SU-DHL-6 (cell line): Measurements from ENCODE around the gene UTRN.

Experiments used
- H2AFZ ChIP-seq: fragments of 200-600 bp; sonication (generic); 2 replicates; pipeline ENCODE4 v1.6.1; 2014; ENCODE audit warnings: low read depth, mild to moderate bottlenecking, moderate library complexity, mixed read lengths, antibody characterized with exemption, low read length; ENCODE audit not compliant: severe bottlenecking
- H3F3A ChIP-seq: fragments of 200-600 bp; shearing (Covaris generic); 2 replicates; pipeline ENCODE4 v1.6.0; 2016; ENCODE audit warnings: antibody characterized with exemption, mild to moderate bottlenecking; ENCODE audit not compliant: insufficient read depth
- H3K27ac ChIP-seq: fragments of 200-600 bp; sonication (generic); 2 replicates; pipeline ENCODE4 v1.5.1; 2016; ENCODE audit warnings: low read depth, mild to moderate bottlenecking, low read length, moderate library complexity, mixed read lengths
- H3K27me3 ChIP-seq: fragments of 200-600 bp; sonication (generic), shearing (Covaris generic); 2 replicates; pipeline ENCODE4 v1.6.0; 2014; ENCODE audit warnings: mild to moderate bottlenecking, low read length
- H3K36me3 ChIP-seq: fragments of 200-600 bp; sonication (generic); 2 replicates; pipeline ENCODE4 v1.6.1; 2014; ENCODE audit warnings: mild to moderate bottlenecking, low read length, mixed read lengths
- H3K4me2 ChIP-seq: fragments of 300-600, 200-600 bp; shearing (Covaris generic), sonication (generic); 2 replicates; pipeline ENCODE4 v1.6.0; 2014; ENCODE audit warnings: low read length, low read depth, mild to moderate bottlenecking; ENCODE audit not compliant: poor library complexity, severe bottlenecking
- H3K4me3 ChIP-seq: fragments of 200-600 bp; sonication (generic); 2 replicates; pipeline ENCODE4 v1.5.1; 2014; ENCODE audit warnings: antibody characterized with exemption, low read length, mild to moderate bottlenecking, mixed read lengths; ENCODE audit not compliant: insufficient read depth, poor library complexity, severe bottlenecking
- H3K79me2 ChIP-seq: fragments of 200-600 bp; sonication (generic); 2 replicates; pipeline ENCODE4 v1.6.1; 2014; ENCODE audit warnings: mild to moderate bottlenecking, low read length, moderate library complexity; ENCODE audit not compliant: insufficient read depth
- H3K9ac ChIP-seq: fragments of 200-600 bp; sonication (generic); 2 replicates; pipeline ENCODE4 v1.7.0; 2014; ENCODE audit warnings: mild to moderate bottlenecking, low read length
- H3K9me2 ChIP-seq: fragments of 200-600 bp; sonication (generic); replicated peaks from 2 replicates; pipeline ENCODE4 v1.6.1; 2014; ENCODE audit warnings: low read length; ENCODE audit not compliant: insufficient read depth
- H3K9me3 ChIP-seq: fragments of 200-600 bp; sonication (generic); 2 replicates; pipeline ENCODE4 v1.6.1; 2014; ENCODE audit warnings: low read length, mixed read lengths; ENCODE audit not compliant: insufficient read depth
- H4K20me1 ChIP-seq: fragments of 200-600 bp; sonication (generic); 2 replicates; pipeline ENCODE4 v1.6.1; 2014; ENCODE audit warnings: low read depth, mild to moderate bottlenecking, antibody characterized with exemption, low read length, moderate library complexity, mixed read lengths
- CTCF ChIP-seq: fragments of 200-600 bp; sonication (generic); IDR thresholded peaks from one replicate; pipeline ENCODE4 v1.5.1; 2017; ENCODE audit warnings: antibody characterized with exemption, mild to moderate bottlenecking, low read length, moderate library complexity; ENCODE audit not compliant: insufficient read depth, poor library complexity, severe bottlenecking
- EZH2phosphoT487 ChIP-seq: fragments of 200-600 bp; sonication (generic), shearing (Covaris generic); conservative IDR thresholded peaks from 2 replicates; pipeline ENCODE4 v1.6.1; 2018; ENCODE audit warnings: mild to moderate bottlenecking, antibody characterized with exemption, low read length, moderate library complexity, mixed read lengths

The UTRN gene

DNA sequence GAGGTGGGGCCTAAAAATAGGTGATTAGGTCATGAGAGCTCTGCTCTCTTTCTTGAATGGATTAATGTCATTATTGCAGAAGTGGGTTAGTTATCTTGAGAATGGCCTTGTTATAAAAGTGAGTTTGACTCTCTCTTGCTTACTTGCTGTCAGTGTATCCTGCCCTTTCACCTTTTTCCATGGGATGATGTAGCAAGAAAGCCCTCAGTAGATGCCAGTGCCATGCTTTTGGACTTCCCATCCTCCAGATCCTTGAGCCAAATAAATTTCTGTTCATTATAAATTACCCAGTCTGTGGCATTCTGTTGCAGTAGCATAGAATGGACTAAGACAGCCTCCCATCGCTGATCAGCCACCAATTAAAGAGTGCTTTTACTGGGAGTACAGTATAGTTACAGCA, 40.1 kb downstream of the UTRN start:
- Histone ChIP-seq H3K27ac (no peak overlapping the region), H3K4me2 (no peak overlapping the region)
- TF ChIP-seq CTCF (no peak), EZH2phosphoT487 (no peak)

GRCh38 chr6:144326393-144326792, 41.3 kb downstream of the UTRN start:
- Histone ChIP-seq H3K9me2 (no peaks in the 10 kb centered on the region), H3K36me3 (no peaks in the 10 kb centered on the region), H3K27ac (no peak overlapping the region), H3K79me2 (no peaks in the 10 kb centered on the region), H4K20me1 (no peaks in the 10 kb centered on the region), H3K4me2 (no peak overlapping the region), H3F3A (no peaks in the 10 kb centered on the region), H3K9ac (no peak overlapping the region), H3K27me3 (no peaks in the 10 kb centered on the region; the same call in 1 of the 2 replicates), H3K4me3 (no peak overlapping the region), H3K9me3 (no peaks in the 10 kb centered on the region), H2AFZ (no peak overlapping the region)
- TF ChIP-seq EZH2phosphoT487 (no peak), CTCF (no peak)

More for the DNA sequence above, 40.1 kb downstream of the UTRN start:
- Histone ChIP-seq H3K9ac (no peak overlapping the region), H3K9me2 (no peaks in the 10 kb centered on the region), H4K20me1 (no peaks in the 10 kb centered on the region), H3K27me3 (no peaks in the 10 kb centered on the region; the same call in 1 of the 2 replicates), H3K79me2 (no peaks in the 10 kb centered on the region), H3F3A (no peaks in the 10 kb centered on the region), H3K36me3 (no peaks in the 10 kb centered on the region), H3K4me3 (no peak overlapping the region), H2AFZ (no peak overlapping the region), H3K9me3 (no peaks in the 10 kb centered on the region)

DNA sequence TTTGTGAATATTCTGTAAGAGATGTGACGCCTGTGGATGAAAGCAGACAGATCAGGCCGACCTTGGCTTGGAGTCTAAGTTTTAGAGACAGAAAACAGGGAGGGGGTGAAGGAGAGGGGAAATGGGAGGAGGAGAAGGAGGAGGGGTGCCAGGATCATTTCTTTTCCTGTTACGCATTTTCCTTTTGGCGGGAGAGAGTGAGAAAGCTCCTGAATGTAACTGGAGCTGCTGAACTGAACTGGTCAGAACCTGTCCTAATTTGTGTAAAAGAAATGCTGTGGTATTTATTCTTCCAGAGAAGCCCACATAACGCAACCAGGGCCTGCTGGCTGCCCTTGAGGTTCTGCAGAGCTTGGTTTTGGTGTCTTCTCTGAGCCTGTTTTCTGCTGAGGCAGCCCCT, 41.9 kb downstream of the UTRN start:
- H3F3A ChIP-seq, result no peaks in the 10 kb centered on the region
- H3K79me2 ChIP-seq, result no peaks in the 10 kb centered on the region
- H3K9me3 ChIP-seq, result no peaks in the 10 kb centered on the region
- H4K20me1 ChIP-seq, result no peaks in the 10 kb centered on the region
- no peak overlapping the region for H3K9ac ChIP-seq
- H3K9me2 ChIP-seq, result no peaks in the 10 kb centered on the region
- H3K36me3 ChIP-seq, result no peaks in the 10 kb centered on the region
- H3K4me2 ChIP-seq, result no peak overlapping the region
- H3K27ac ChIP-seq, result no peak overlapping the region
- no peak overlapping the region for H2AFZ ChIP-seq
- H3K4me3 ChIP-seq, result no peak overlapping the region
- no peaks in the 10 kb centered on the region; the same call in 1 of the 2 replicates for H3K27me3 ChIP-seq
- TF ChIP-seq EZH2phosphoT487 (no peak), CTCF (no peak)
